ENCODE measurements around the gene VANGL2.
A peak's percentile ranks its signal among the peaks of the same experiment; 100 is the strongest.
"Not testable (repeated sequence)": the region's sequence is repeated elsewhere in the genome, so short reads cannot be mapped to it uniquely, and the experiment has no call there.

VANGL2 gene

DNA sequence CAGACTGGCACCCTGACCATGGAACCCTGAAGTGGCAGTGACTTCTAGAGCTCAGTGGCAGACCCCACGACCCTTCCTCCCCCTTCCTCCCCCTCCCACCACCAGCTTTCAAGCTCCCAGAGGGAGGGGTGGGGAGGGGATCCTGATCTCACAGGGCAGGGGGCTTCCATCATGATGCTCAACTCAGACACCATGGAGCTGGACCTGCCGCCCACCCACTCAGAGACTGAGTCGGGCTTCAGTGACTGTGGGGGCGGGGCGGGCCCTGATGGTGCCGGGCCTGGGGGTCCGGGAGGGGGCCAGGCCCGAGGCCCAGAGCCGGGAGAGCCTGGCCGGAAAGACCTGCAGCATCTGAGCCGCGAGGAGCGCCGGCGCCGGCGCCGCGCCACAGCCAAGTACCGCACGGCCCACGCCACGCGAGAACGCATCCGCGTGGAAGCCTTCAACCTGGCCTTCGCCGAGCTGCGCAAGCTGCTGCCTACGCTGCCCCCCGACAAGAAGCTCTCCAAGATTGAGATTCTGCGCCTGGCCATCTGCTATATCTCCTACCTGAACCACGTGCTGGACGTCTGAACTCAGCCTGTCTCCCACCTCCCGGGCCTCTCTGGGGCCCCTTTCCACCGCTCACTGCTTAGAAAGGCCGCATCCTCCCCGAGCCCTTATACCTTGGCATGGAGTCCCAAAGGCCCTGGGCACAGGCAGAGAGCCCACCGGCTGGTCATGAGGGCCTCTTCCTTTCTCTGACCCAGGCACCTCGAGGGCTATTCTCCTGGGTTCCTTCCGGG is 29.6 kb upstream of the VANGL2 start:
- DNase-seq = no peak

DNA sequence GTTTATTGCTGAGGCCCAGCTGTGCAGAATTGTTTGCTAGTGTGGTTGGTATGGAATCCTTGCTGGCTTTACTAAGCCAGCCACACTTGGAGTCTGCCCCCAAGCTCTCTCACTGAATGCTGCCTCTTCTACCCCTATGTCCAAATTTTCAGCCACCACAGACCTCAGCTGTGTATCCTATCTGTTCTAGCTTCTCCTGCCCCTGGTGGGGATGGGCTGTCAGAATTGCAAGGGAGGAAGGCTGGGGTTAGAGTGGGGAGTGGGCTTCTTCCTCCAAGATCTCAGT is 29.1 kb upstream of the VANGL2 start:
- DNase-seq = no peak

DNA sequence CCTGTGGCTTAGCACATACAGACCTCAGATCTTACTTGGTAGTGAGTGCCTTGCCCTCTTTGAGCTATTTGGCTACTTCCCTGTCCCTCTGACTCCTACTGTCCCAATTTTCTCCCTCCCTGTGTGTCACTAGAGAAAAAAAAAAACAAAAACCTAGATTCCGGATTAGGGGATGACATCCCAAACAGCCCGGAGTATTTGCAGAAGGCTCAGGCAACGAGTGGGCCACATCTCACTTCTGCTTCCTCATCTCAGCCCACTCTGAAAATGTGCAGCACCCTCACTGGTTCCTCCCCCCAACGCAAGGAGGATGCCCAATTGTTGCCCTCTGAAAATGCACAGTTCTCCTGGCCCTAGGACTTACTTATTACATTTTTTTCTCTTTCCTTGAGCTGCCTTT is 28.6 kb upstream of the VANGL2 start:
- no peak for DNase-seq

DNA sequence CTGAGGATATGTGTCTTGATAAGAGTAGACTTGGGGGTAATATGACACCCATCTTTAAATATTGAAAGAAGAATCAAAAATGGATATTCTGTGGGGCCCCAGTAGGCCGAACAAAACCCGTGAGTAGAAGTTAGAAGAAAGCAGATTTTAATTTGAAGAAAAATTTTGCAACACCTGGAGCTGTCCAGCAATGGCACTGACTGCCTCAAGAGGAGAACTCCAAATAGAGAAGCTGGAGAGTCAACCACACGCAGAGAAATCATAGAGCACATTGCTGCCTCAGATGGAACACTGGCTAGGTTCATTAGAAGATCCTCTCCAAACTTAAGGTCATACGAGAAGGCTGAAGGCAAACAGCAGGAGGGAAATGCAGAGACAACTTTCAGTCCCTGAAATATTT is 26.7 kb upstream of the VANGL2 start:
- no peak for DNase-seq

DNA sequence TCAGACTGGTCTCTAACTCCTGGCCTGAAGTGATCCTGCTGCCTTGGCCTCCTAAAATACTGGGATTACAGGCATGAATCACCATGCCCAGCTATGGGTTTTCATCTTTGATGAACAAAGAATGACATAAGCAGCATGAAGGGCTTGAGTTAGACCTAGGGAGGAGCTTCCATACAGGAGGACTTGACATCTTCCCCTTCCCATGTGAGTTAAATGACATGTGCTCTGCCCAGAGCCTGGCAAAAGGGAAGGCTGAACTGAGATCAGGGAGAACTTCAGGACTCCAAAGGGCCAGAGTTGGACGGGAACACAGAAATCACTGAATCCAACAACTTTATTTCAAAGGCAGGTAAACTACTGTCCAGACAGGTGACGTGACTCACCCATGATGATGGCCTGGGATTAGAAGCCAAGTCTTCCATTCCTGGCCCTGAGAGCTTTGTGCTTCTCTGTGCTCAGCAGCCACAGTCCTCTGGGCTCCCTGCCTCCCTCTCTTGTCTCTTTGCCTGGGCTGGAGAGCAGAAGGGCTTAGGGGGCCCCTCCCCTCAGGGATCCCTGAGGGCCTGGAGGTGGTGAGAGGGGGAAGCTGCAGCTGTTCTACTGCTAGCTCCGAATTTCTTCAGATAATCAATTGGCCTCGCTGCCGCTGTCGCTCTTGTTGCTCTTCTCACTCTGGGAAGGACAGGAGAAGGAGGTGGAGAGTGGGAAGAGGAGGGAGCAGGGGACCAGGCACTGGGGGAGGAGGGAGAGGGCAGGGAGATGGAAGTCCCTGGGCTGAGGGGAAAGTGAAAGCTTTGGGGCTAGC is 25.9 kb upstream of the VANGL2 start:
- no peak for DNase-seq

DNA sequence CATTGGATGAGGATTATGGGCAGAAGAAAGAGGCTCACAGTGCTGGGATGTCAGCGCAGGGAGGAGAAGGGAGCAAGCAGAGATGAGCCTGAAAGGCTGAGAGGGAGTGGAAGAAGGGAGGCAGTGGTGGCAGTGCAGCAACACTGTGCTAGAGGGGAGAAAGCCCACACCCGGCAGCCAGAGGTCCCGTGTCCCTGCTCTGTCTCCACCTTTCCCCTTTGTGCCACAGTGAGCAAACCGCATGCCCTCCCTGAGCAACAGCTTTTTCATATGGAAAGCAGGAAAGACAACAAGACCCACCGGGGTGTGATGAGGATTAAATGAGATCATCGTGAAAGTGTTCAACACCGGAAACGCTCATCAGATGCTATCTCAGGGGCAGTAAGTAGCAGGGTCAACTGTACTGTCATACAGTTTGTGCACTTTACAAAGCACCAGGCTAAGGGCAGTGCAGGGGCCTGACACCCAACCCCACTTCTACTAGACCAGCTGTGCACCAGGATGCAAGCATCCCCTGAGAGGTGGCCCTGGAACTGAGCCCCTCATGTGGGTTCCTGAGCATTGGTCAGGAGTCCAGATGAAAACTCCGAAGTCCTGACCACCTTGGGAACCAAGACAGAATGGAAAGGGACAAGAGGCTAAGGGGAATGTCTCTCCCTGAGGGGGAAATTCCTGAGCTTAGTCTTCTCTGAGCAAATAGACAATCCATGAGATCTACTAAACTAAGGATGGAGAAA is 24.4 kb upstream of the VANGL2 start:
- DNase-seq = no peak

DNA sequence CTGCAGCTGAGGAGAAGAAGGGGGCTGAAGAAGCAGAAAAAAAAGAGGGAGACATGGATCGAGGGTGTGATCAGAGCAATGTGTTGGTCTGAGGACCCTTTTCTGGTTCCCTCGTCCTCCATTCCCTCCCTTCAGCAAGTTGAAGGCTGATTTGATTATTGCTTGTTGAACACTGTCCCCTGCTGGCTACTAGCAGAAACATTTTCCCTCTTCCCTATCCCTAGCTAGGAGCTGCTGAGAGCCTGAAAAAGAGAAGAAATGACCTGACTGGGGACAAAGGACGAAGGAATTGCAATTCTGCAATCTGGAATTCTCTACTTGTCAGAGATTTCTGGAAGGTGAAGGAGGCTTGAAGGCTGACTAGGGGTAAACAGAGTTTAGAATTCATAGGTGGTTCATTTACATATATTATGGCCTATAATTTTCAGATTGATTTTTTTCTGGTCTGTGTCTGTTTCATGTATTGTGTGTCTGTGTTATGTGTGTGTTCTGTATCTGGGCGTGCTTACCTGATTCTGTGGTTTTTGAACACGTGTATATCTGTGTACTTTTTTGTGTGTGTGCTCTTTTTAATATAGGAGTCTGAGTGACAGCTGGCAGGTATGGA is 23.7 kb upstream of the VANGL2 start:
- peak; percentile 72 for DNase-seq

DNA sequence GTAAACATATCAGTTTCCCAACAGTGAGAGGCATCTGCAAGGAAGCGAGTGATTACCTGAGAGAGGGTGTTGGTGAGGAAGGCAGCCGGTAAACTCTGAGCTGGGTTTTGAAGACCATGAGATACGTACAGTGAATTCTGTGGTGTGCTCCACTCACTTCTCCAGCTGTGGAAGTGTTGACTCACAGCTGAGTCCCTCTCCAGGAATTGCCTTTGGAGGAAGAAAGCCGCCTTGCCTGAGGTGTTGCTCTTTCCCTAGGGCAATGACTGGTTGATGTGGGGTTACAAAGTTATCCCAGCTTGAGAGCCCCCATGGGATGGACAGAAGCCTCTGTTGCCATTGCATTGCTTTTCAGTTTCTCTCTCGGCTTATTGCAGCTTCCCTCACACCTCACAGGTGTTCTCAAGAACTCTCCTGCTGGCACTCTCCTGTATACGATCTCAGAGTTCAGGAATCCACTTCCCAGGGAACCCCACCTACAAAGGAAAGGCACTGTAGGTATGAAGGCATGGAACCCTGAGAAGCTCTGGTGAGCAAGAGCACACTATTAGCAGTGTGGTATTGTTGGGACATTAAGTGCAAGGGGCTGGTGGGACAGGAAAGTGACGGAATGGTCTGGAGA is 22.7 kb upstream of the VANGL2 start:
- no peak for DNase-seq

DNA sequence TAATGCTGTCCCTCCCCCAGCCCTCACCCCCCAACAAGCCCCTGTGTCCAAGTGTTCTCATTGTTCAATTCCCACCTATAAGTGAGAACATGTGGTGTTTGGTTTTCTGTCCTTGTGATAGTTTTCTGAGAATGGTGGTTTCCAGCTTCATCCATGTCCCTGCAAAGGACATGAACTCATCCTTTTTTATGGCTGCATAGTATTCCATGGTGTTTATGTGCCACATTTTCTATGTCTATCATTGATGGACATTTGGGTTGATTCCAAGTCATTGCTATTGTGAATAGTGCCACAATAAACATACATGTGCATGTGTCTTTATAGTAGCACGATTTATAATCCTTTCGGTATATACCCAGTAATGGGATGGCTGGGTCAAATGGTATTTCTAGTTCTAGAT is 15.6 kb upstream of the VANGL2 start:
- not testable (repeated sequence) for DNase-seq

DNA sequence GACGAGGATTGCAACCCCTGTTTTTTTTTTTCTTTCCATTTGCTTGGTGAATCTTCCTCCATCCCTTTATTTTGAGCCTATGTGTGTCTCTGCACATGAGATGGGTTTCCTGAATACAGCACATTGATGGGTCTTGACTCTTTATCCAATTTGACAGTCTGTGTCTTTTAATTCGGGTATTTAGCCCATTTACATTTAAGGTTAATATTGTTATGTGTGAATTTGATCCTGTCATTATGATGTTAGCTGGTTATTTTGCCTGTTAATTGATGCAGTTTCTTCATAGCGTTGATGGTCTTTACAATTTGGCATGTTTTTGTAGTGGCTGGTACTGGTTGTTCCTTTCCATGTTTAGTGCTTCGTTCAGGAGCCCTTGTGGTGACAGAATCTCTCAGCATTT is 12.0 kb upstream of the VANGL2 start:
- not testable (repeated sequence) for DNase-seq

DNA sequence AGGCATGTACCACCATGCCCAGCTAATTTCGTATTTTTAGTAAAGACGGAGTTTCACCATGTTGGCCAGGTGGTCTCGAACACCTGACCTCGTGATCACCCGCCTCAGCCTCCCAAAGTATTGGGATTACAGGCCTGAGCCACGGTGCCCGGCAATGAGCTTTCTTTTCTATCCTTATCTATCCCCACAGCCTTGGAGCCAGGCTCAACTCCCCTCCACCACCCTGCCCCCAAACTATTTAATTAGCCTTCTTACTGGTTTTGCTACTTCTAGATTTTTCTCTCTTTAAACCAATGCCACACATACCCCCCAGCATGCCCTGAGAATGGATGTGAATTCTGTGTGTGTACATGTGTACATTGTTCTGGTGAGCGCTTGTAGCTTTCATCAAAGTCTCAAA is 5.7 kb upstream of the VANGL2 start:
- no peak for DNase-seq

DNA sequence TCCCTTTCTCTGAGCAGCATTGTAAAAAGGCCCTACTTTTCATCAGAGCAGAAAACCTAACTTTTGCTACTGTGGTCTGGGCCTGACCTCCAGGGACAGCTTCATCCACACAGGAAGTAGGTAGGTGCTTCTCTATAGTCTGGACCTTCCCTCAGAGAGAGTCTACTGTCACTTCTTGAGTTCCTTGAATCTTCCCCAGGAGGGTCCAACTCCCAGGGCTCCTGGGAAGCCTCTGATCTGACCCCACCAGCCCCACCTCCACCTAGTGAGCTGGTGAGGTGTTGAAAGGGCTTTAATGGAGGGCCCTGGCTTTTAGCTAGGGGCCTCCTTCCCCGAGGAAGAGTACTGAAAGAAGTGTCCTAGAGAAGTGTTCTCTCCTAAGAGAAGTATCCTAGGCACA is 2.7 kb upstream of the VANGL2 start:
- no peak for DNase-seq

DNA sequence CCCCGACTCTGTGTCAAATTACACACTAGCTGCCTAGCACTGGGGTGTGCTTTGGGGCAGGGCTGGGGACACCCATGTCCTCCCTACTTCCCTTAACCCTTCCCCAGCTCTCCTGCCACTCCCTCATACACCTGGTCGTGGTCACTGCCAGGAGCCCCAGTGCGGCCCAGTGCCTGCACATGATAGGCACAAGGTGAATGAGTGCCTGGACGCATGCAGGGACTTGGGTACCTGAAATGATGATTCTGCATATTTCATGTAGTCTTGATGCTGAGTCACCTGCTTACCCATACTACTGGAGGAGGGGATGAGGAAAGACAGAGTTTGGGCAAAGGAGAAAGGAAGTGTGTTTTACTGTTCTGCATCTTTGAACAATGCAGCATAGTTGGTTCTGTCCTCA is 1.5 kb upstream of the VANGL2 start:
- DNase-seq = no peak

DNA sequence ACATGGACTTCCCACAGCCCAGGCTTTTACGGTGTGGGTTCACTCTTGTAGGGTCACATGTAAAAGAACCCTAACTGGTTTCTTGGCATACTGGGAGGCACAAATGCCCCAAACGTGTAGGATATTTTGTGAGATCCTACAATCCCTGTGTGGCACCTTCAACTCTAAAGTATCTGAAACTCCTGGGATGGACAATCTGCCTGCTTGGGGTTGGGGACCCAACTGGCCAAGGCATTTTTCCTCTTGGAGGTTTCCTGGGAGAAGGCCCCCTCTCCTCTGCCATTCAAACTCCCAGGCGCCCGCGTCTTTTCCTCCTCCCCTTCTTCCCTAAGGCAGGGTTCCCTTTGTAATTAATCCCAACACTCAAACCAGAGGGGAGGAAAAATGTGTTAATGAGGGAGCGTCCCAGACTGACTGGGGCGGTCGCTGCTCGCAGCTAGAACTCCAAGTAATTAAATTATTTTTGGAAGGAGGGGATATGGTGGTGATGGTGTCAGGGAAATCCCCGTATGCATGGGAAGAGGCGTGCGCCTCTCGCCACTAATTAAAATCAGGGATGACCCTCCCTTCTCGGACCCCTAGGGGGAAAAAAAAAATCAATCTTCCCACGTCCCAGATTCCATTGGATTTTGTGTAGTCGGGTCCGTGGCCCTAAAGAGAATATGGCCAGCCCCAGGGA is 681 bp upstream of the VANGL2 start:
- no peak for DNase-seq

DNA sequence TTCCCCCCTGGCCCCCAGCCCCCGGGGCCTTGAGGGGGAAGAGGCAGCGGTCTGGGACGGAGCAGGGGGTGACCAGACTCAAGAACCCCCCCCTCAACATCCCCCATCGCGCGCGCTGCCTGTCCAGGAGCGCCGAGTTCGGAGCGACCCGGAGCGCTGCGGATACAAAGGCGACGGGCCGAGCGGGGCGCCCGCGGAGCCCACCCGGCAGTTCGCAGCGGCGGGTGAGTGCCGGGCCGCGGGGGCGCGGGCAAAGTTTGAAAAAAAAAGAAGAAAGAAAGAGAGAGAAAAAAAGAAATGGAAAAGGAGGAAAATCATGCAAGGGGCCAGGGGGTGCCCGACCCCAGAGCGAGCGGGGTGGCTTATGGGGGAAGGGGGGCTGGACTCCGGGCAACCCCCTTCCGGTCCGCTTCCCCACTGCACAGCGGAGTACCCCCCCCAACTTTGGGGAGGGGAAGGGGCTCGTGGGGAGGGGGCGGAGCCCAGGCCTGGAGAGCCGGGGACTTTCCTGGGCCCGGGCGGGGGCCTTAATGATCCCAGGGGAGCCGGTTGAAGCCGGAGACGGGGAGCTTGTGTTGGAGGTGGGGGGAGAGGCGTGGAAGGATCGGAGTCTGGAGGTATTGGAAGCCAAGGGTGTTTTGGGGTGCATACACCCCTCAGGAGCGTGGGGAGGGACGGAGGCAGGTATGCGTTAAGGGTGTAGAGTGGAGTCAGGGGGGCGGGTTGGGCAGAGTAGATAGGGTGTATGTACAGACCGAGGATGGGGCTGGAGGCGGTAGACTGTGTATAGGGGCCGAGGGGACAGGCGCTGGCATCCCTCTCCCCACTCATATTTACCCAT is 502 bp downstream of the VANGL2 start:
- no peak for DNase-seq

DNA sequence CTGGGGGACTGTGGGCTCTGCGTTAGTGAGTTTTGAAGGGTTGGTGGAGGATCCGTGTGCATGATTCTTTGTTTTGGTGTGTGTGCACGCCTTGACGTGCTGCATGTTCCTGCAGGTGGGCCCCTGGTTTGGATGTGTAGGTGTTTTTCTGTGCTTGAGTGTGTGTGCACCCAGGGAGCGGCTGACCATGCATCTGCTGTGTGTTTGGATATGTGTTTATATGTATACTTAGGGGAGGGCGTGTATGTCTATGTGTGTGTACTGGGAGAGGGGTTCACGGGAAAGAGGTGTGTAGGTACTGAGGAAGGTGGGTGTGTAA is 1.1 kb downstream of the VANGL2 start:
- DNase-seq = no peak

DNA sequence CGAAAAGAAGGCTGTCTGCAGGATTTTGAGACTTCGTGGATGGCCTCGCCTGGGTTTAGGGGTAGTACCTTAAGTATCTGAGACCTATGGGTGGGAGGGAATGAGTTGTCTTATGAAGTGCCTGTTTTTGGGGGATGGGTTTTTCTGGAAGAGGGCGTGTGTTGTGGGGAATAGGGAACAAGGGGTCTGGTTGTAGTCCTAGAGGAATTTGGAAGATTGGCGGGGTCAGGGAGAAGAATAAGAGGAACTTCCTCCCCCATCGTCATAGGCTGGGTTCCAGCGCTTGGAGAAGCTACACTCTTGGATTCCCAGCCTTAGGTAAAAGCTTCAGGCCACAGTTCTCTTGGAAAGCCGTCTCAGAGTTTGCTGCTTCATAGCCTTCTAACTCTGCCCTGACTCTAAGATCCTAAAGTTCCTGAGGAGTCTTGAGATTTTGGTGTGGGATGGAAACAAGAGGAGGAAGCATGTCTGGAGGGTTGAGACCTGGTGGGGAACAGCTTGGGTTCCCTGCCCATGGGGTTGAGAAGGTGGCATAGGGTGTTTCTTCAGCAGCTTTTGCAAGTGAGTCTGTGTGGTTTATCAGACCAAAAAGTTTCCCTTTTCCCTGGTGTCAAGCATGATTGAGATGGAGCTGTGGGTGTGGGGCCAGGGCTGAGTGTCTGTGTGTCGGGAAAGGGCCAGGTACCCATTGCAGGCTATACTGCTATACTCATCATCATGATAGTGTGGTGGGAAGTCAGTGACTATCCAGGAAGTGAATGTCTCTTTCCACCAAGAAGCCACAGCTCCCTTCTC is 1.8 kb downstream of the VANGL2 start:
- DNase-seq = no peak

DNA sequence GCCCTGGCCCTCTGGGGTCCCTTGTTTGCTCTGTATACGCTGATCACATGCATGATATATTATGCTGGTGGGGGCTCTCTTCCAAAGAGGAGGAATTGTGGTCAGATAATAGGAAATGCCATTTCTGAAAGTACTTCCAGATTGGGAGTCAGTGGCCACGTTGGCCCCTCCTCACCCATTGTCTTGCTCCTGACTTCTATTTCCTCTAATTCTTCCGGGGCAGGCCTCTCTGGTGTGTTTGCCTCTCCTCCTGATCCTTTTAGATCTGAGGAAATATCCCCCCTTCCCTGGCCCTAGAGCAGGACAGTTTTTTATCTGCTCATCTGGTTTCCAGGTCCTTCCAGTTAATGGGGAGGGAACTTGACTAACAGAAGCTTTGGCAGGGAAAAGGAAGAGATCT is 2.9 kb downstream of the VANGL2 start:
- DNase-seq = no peak

DNA sequence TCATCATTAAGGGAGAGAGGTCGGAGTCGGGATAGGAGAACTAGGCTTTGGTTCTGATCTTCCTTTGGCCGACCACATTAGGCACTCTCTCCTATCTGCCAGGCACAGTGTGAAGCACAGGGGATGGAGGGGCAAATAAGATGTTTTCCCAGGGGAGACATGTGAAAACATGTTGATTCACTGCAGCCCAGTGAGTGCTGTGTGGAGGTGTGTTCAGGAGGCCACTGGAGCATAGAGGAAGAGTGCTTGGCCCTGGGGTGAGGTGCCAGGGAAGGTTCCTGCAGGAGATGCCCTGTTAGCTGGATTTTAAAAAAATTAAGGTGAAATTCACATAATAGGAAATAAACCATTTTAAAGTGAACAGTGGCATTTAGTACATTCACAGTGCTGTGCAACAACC is 3.7 kb downstream of the VANGL2 start:
- no peak for DNase-seq

DNA sequence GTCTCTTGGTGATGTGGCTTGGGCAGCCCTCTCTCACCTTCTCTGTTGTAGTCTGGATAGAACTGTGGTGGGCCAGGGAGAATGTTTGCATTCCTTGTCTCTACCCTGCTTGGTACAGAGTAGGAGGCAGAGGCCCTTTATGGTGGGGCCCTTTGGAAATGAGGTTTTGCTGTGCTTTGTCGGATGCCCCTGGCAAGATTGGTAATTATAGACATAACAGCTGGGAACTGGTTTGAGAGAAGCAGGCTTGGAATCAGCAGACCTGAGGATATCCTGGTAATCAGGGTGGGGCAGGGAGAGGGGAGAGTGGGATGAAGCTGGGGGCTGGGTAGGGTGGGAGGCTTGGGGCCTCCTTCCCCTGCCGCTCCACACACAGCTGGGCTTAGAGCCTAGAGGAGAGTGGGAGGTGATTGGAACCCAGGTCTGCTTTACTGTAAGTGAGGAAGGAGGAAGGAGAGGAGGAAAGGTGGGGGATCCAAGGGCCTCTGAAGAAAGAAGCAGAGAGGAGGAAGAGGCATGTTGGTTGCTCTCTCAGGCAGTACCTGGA is 5.0 kb downstream of the VANGL2 start:
- DNase-seq = no peak
